Ovary (tissue), 9 donors: ENCODE results near the gene RMND5A. TPM values are rescaled to one million over a fixed set of nuclear protein-coding genes. Genes with fewer than 3 reads are reported as not detected.

Source experiments
- DNase-seq, 5 donors: peaks; one replicate each; pipeline ENCODE4 v3.0.0-alpha.2; 2019 to 2020
- H3K27ac ChIP-seq, 2 donors: fragments of 200-600 bp; one replicate each; pipeline versions ENCODE4 v1.5.1 to v1.8.0; 2019 to 2022
- H3K27me3 ChIP-seq: fragments of 200-600 bp; one replicate; pipeline ENCODE4 v1.8.0; 2022
- H3K36me3 ChIP-seq: fragments of 200-600 bp; sonication (generic); one replicate; pipeline ENCODE4 v1.5.1; 2019
- H3K4me1 ChIP-seq: one replicate; pipeline ENCODE4 v1.8.1; 2013; ENCODE audit warnings: mild to moderate bottlenecking, moderate library complexity; ENCODE audit not compliant: insufficient read depth
- H3K4me3 ChIP-seq: fragments of 200-600 bp; sonication (generic); one replicate; pipeline ENCODE4 v1.5.1; 2017
- H3K9me3 ChIP-seq, 2 donors: fragments of 200-600 bp in 1 of 2; sonication (generic) in 1 of 2; one replicate each; pipeline versions ENCODE4 v1.5.1 to v1.8.1; 2013 to 2019; ENCODE audit warnings: mild to moderate bottlenecking in 1 of 2, moderate library complexity in 1 of 2
- EP300 ChIP-seq: sonication (generic); formaldehyde crosslinking; IDR thresholded peaks from one replicate; pipeline ENCODE4 v1.6.1; 2017; ENCODE audit warnings: antibody characterized with exemption
- POLR2A ChIP-seq: fragments of 450-650 bp; IDR thresholded peaks from one replicate; pipeline ENCODE4 v1.6.1; 2017; ENCODE audit warnings: antibody characterized with exemption, mild to moderate bottlenecking, moderate library complexity
- WGBS, 3 donors: extraction: QIAGEN DNeasy Blood & Tissue Kit in 1 of 3; methylation state at CpG; one replicate each; pipeline versions ENCODE4 v1.1.5 to v1.1.7; 2013 to 2017; 5-methylcytosine and 5-hydroxymethylcytosine counted together
- intact Hi-C, 4 donors: fragments of 100-400 bp; cut with DNase I; formaldehyde crosslinking; loops; one replicate each; pipeline versions ENCODE4 v1.11.0 to v1.15.1; 2022 to 2023
- polyA plus RNA-seq, 2 donors: library from polyadenylated mRNA; stranded (reverse); fragments of 200-250 nt in 1 of 2; fragments of 350-450 nt in 1 of 2; fragmentation: Illumina TruSeq in 1 of 2; extraction: RNeasy Lipid Tissue Mini Kit (QIAGEN cat#74804) in 1 of 2; gene quantifications; one replicate each; pipeline ENCODE4 v1.2.3, GENCODE V29; 2013 to 2014
- total RNA-seq, 7 donors: library from RNA; depleted of rRNA in 2 of 7; stranded (reverse); fragments of >200 nt in 2 of 7; fragmentation: NEBNext Ultra II Directional in 3 of 7; extraction: Animal tissue kit (Norgen Biotek cat#: 25700) in 3 of 7; gene quantifications; one replicate each; pipeline versions ENCODE4 v1.1.0 to v1.2.4, GENCODE V29; 2016 to 2023
- TF ChIP-seq, protein P1 (sequence below), 3 donors: fragments of 450-650 bp in 2 of 3; fragments of 200-600 bp in 1 of 3; IDR thresholded peaks; one replicate each; pipeline versions ENCODE4 v1.5.1 to v1.8.0; 2016 to 2022; ENCODE audit warnings: antibody characterized with exemption in 3 of 3, mild to moderate bottlenecking in 1 of 3
- donor health status: DM: no; HTN: no; CAD: no; lungs with moderate emphysema.
- donor health status: DM: no; HTN: no; CAD: no.
- donor health status: Bipolar disorder and iron deficiency.
- donor health status: DM: yes; HTN: yes; CAD: no.
- donor health status: DM: no; HTN: no; CAD: no.
- donor health status: DM: yes; HTN: yes; CAD: no.

The RMND5A gene
- total and polyA plus RNA-seq, 9 donors, result 11.2 to 31.1 (median 26.4) TPM

- no peak overlapping the region for H3K4me3 ChIP-seq
- no peak overlapping the region for H3K27ac ChIP-seq
- DNase-seq, result no peak
- intact Hi-C loops, result no loop called here
- H3K9me3 ChIP-seq, result no peaks in the 10 kb centered on the region
- H3K27me3 ChIP-seq, result no peaks in the 10 kb centered on the region
- no peaks in the 10 kb centered on the region for H3K4me1 ChIP-seq
- TF ChIP-seq EP300 (no peak), POLR2A (no peak)
- TF ChIP-seq, protein P1, sequence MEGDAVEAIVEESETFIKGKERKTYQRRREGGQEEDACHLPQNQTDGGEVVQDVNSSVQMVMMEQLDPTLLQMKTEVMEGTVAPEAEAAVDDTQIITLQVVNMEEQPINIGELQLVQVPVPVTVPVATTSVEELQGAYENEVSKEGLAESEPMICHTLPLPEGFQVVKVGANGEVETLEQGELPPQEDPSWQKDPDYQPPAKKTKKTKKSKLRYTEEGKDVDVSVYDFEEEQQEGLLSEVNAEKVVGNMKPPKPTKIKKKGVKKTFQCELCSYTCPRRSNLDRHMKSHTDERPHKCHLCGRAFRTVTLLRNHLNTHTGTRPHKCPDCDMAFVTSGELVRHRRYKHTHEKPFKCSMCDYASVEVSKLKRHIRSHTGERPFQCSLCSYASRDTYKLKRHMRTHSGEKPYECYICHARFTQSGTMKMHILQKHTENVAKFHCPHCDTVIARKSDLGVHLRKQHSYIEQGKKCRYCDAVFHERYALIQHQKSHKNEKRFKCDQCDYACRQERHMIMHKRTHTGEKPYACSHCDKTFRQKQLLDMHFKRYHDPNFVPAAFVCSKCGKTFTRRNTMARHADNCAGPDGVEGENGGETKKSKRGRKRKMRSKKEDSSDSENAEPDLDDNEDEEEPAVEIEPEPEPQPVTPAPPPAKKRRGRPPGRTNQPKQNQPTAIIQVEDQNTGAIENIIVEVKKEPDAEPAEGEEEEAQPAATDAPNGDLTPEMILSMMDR (IDR thresholded peaks at IDR 0.05), result peak in 1 of 3 donors; percentile 16
- no peaks in the 10 kb centered on the region for H3K36me3 ChIP-seq
- 68 to 73% (median 70%) methylated on average over 4 of the region's 4 CpGs for WGBS, 3 donors
Measured at GRCh38 chr2:86764661-86765309, 44.7 kb downstream of the RMND5A start.

DNA sequence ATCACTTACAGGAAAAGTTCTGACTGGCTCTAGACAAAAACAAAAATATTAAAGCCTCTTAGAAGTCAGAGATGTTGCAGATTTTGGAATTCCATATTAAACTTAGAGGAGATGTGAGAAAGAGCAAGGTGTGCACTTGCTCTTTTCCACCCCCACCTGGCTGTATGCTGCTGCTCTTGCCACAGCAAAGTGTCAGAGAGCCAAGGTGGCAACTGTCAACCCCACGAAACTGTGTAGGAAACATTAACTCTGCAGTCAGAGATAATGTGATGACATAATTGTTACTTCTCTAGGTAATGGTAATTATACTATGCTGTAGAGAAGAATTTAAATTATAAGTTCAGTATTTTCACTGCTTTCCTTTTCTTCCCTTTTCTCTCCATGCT lies 45.2 kb downstream of the RMND5A start:
- H3K36me3 ChIP-seq, result no peaks in the 10 kb centered on the region
- H3K27ac ChIP-seq, result no peak overlapping the region
- no peaks in the 10 kb centered on the region for H3K9me3 ChIP-seq
- TF ChIP-seq EP300, result no peak
- TF ChIP-seq, protein P1 (IDR thresholded peaks at IDR 0.05), result no peak
- TF ChIP-seq POLR2A, result no peak
- no peaks in the 10 kb centered on the region for H3K27me3 ChIP-seq
- no peaks in the 10 kb centered on the region for H3K4me1 ChIP-seq
- intact Hi-C loops, result no loop called here
- no peak for DNase-seq
- H3K4me3 ChIP-seq, result no peak overlapping the region
- 73 to 83% (median 74%) methylated on average over 1 of the region's 1 CpG for WGBS, 3 donors

DNA sequence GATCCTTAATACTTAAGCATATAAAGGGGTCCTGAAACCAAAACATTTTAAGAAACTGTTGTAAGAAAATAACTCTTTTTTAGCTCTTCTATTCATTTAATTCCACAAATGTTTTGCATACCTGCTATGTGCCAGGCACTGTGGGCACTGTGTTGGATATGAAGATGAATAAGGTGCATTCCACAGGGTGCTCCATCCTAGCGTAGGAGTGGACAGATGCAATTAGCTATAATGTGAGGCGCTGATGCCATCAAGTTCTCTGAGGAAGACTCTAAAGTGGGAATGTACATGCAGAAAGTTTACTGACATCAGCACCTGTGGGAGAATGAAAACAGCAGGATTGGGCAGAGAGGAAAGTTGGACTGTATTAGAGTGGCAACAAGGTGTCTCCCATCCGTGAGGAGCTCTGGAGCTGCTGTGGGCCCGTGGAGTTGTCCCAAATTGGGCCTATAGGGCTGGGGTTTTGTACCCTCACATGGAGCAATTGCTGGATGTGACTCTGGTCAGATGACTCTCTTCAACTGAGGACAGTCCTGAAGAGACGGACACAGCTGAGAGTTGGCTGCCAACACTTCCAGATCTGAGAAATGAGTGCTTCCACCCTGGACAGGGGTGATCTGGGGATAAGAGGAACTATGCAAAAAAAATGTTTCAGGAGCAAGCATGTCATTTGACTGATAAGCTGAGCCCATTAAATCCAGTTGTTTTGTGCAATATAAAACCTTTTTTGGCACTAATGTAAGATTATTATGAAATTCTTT lies 48.3 kb downstream of the RMND5A start:
- no peaks in the 10 kb centered on the region for H3K9me3 ChIP-seq
- no peak overlapping the region for H3K27ac ChIP-seq
- 75 to 90% (median 80%) methylated on average over 5 of the region's 5 CpGs for WGBS, 3 donors
- no peak overlapping the region for H3K4me3 ChIP-seq
- no peaks in the 10 kb centered on the region for H3K27me3 ChIP-seq
- TF ChIP-seq, protein P1 (IDR thresholded peaks at IDR 0.05), result no peak
- TF ChIP-seq EP300, result no peak
- no peak for TF ChIP-seq POLR2A
- H3K36me3 ChIP-seq, result no peaks in the 10 kb centered on the region
- no peaks in the 10 kb centered on the region for H3K4me1 ChIP-seq
- no peak for DNase-seq
- intact Hi-C loops, result no loop called here

- 78 to 92% (median 84%) methylated on average over 4 of the region's 4 CpGs for WGBS, 3 donors
- Histone ChIP-seq H3K36me3 (no peaks in the 10 kb centered on the region), H3K27me3 (no peaks in the 10 kb centered on the region), H3K4me1 (no peaks in the 10 kb centered on the region), H3K4me3 (no peak overlapping the region), H3K9me3 (no peaks in the 10 kb centered on the region), H3K27ac (no peak overlapping the region)
- no peak for DNase-seq
- intact Hi-C loops, result no loop called here
- TF ChIP-seq, protein P1 (IDR thresholded peaks at IDR 0.05), result no peak
- TF ChIP-seq POLR2A (no peak), EP300 (no peak)
Measured at GRCh38 chr2:86769838-86770237, 49.7 kb downstream of the RMND5A start.
